Measurements from ENCODE around the gene MAP3K12.

DNA sequence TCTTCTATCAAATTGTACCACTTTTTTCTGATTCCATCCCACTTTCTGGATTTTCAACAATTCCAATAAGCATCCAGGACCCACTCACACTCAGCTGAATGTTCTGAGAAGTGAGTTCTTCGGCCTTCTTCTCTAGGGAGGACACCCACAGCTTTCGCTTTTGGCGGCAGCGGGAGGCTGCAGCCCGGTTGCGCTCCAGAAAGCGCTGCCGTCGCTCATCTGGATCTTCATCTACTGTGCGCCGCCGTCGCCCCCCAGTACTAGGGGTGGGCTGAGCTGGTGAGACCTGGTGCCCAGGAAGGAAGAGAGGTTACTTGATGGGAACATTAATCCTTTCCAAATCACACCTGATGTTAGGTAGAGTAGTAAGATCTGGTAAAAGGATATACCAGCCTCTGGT is 25.2 kb upstream of the MAP3K12 start:
- TF ChIP-seq, protein P1, sequence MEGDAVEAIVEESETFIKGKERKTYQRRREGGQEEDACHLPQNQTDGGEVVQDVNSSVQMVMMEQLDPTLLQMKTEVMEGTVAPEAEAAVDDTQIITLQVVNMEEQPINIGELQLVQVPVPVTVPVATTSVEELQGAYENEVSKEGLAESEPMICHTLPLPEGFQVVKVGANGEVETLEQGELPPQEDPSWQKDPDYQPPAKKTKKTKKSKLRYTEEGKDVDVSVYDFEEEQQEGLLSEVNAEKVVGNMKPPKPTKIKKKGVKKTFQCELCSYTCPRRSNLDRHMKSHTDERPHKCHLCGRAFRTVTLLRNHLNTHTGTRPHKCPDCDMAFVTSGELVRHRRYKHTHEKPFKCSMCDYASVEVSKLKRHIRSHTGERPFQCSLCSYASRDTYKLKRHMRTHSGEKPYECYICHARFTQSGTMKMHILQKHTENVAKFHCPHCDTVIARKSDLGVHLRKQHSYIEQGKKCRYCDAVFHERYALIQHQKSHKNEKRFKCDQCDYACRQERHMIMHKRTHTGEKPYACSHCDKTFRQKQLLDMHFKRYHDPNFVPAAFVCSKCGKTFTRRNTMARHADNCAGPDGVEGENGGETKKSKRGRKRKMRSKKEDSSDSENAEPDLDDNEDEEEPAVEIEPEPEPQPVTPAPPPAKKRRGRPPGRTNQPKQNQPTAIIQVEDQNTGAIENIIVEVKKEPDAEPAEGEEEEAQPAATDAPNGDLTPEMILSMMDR (IDR thresholded peaks at IDR 0.05): no peak
- TF ChIP-seq ZFX (IDR thresholded peaks at IDR 0.05; ENCODE audit: borderline replicate concordance): no peak
